Mucosa of gallbladder (tissue), 1 donor: ENCODE data around the gene KIF1A. TPM values are rescaled to one million over a fixed set of nuclear protein-coding genes. Genes with fewer than 3 reads are reported as not detected.
"Not testable (repeated sequence)": the region's sequence is repeated elsewhere in the genome, so short reads cannot be mapped to it uniquely, and the experiment has no call there.

ENCODE experiments used
- DNase-seq: peaks from one replicate; pipeline ENCODE4 v3.0.0-alpha.2; 2020; ENCODE audit warnings: low spot score
- total RNA-seq: library from RNA; stranded (reverse); gene quantifications from one replicate; pipeline ENCODE4 v1.2.1, GENCODE V29; 2021
- donor health status: DM: no; HTN: no; CAD: no.

KIF1A gene
- total RNA-seq, 1 donor from 2014 or later = 1.6 TPM

- no peak for DNase-seq
These were observed 132.8 kb downstream of the KIF1A start for GRCh38 chr2:240687045-240687740.

GRCh38 chr2:240686460-240686859 lies 133.6 kb downstream of the KIF1A start:
- DNase-seq = no peak

- no peak for DNase-seq
These were observed 134.1 kb downstream of the KIF1A start for GRCh38 chr2:240685771-240686371.

GRCh38 chr2:240683980-240684728 lies 135.9 kb downstream of the KIF1A start:
- DNase-seq = not testable (repeated sequence)

- not testable (repeated sequence) for DNase-seq
These were observed 136.6 kb downstream of the KIF1A start for GRCh38 chr2:240683329-240683979.

GRCh38 chr2:240682431-240683224 lies 137.4 kb downstream of the KIF1A start, which contains the start of gene AQP12B:
Gene AQP12B (minus strand): TSS chr2:240682885. CDS start chr2:240682837, 48 bp downstream.
- not testable (repeated sequence) for DNase-seq

- DNase-seq = not testable (repeated sequence)
These were observed 139.8 kb downstream of the KIF1A start for GRCh38 chr2:240680185-240680584.

GRCh38 chr2:240678909-240679308 lies 141.1 kb downstream of the KIF1A start:
- DNase-seq = not testable (repeated sequence)

- DNase-seq = not testable (repeated sequence)
These were observed 142.0 kb downstream of the KIF1A start for GRCh38 chr2:240678043-240678442.

- not testable (repeated sequence) for DNase-seq
These were observed 144.7 kb downstream of the KIF1A start for GRCh38 chr2:240675345-240675744.

- DNase-seq = not testable (repeated sequence)
These were observed 145.4 kb downstream of the KIF1A start for GRCh38 chr2:240674461-240675184.

- DNase-seq = no peak
These were observed 147.3 kb downstream of the KIF1A start for GRCh38 chr2:240672701-240673190.

GRCh38 chr2:240672076-240672700 lies 147.8 kb downstream of the KIF1A start:
- DNase-seq = no peak

GRCh38 chr2:240670950-240671349 lies 149.1 kb downstream of the KIF1A start:
- no peak for DNase-seq

- DNase-seq = no peak
These were observed 149.6 kb downstream of the KIF1A start for GRCh38 chr2:240670402-240670801.

GRCh38 chr2:240664622-240665021 lies 155.4 kb downstream of the KIF1A start:
- DNase-seq = no peak
